Testis (tissue), 2 donors: ENCODE results near the gene ARL15.

Experiments used
- POLR2A ChIP-seq: fragments of 450-650 bp; IDR thresholded peaks from one replicate; pipeline ENCODE4 v1.6.1; 2017; ENCODE audit warnings: antibody characterized with exemption, mild to moderate bottlenecking, moderate library complexity
- TF ChIP-seq, protein P1 (sequence below), 3 experiments: fragments of 450-650 bp in 2 of 3; fragments of 200-600 bp in 1 of 3; sonication (generic) in 1 of 3; IDR thresholded peaks; one replicate each; pipeline ENCODE4 v1.5.1; 2016 to 2019; ENCODE audit warnings: antibody characterized with exemption in 3 of 3, mild to moderate bottlenecking in 2 of 3, moderate library complexity in 1 of 3

GRCh38 chr5:54326662-54327270, 16.4 kb upstream of the ARL15 start:
- TF ChIP-seq POLR2A, result no peak
- TF ChIP-seq, protein P1, sequence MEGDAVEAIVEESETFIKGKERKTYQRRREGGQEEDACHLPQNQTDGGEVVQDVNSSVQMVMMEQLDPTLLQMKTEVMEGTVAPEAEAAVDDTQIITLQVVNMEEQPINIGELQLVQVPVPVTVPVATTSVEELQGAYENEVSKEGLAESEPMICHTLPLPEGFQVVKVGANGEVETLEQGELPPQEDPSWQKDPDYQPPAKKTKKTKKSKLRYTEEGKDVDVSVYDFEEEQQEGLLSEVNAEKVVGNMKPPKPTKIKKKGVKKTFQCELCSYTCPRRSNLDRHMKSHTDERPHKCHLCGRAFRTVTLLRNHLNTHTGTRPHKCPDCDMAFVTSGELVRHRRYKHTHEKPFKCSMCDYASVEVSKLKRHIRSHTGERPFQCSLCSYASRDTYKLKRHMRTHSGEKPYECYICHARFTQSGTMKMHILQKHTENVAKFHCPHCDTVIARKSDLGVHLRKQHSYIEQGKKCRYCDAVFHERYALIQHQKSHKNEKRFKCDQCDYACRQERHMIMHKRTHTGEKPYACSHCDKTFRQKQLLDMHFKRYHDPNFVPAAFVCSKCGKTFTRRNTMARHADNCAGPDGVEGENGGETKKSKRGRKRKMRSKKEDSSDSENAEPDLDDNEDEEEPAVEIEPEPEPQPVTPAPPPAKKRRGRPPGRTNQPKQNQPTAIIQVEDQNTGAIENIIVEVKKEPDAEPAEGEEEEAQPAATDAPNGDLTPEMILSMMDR (IDR thresholded peaks at IDR 0.05), result no peak
